ENCODE data around the gene DCAF15. TPM values are rescaled to one million over a fixed set of nuclear protein-coding genes. Genes with fewer than 3 reads are reported as not detected.
"Not testable (repeated sequence)": the region's sequence is repeated elsewhere in the genome, so short reads cannot be mapped to it uniquely, and the experiment has no call there.

Gene DCAF15
- total and polyA plus RNA-seq, 4 donors = 10.9 to 49.9 (median 35.3) TPM

GRCh38 chr19:13914777-13915176 lies 37.5 kb upstream of the DCAF15 start:
- WGBS (ENCODE audit: insufficient coverage) = 83% methylated on average over 1 of the region's 3 CpGs

GRCh38 chr19:13917888-13918406 lies 34.4 kb upstream of the DCAF15 start:
- H3K36me3 ChIP-seq (ENCODE audit: control insufficient read depth, insufficient read depth, low read length) = peaks cover 88% of the 10 kb centered on the region
- DNase-seq (ENCODE audit: low read depth in 4 of 6, low spot score in 6 of 6) = no peak
- H3K27me3 ChIP-seq (ENCODE audit: control insufficient read depth, insufficient read depth, low read length) = no peaks in the 10 kb centered on the region
- 92% methylated on average over 12 of the region's 14 CpGs for WGBS (ENCODE audit: insufficient coverage)
- peaks cover 3% of the 10 kb centered on the region for H3K4me1 ChIP-seq (ENCODE audit: control insufficient read depth, insufficient read depth, low read length)
- peaks cover 1% of the 10 kb centered on the region for H3K9me3 ChIP-seq (ENCODE audit: control insufficient read depth, insufficient read depth, low read length)
- H3K27ac ChIP-seq (ENCODE audit: low read depth, low read length) = no peak overlapping the region
- H3K4me3 ChIP-seq (ENCODE audit: low read depth, low read length) = no peak overlapping the region

More at GRCh38 chr19:13914777-13915176, 37.5 kb upstream of the DCAF15 start:
- no peaks in the 10 kb centered on the region for H3K27me3 ChIP-seq (ENCODE audit: control insufficient read depth, insufficient read depth, low read length)
- no peak overlapping the region for H3K27ac ChIP-seq (ENCODE audit: low read depth, low read length)
- H3K4me1 ChIP-seq (ENCODE audit: control insufficient read depth, insufficient read depth, low read length) = peaks cover 3% of the 10 kb centered on the region
- H3K9me3 ChIP-seq (ENCODE audit: control insufficient read depth, insufficient read depth, low read length) = no peaks in the 10 kb centered on the region
- H3K4me3 ChIP-seq (ENCODE audit: low read depth, low read length) = no peak overlapping the region
- H3K36me3 ChIP-seq (ENCODE audit: control insufficient read depth, insufficient read depth, low read length) = peaks cover 85% of the 10 kb centered on the region
- DNase-seq (ENCODE audit: low read depth in 4 of 6, low spot score in 6 of 6) = no peak

GRCh38 chr19:13918726-13919411 lies 33.4 kb upstream of the DCAF15 start:
- Histone ChIP-seq H3K27me3 (ENCODE audit: control insufficient read depth, insufficient read depth, low read length) (no peaks in the 10 kb centered on the region), H3K36me3 (ENCODE audit: control insufficient read depth, insufficient read depth, low read length) (peaks cover 88% of the 10 kb centered on the region), H3K4me3 (ENCODE audit: low read depth, low read length) (no peak overlapping the region), H3K27ac (ENCODE audit: low read depth, low read length) (no peak overlapping the region), H3K4me1 (ENCODE audit: control insufficient read depth, insufficient read depth, low read length) (peaks cover 3% of the 10 kb centered on the region), H3K9me3 (ENCODE audit: control insufficient read depth, insufficient read depth, low read length) (peaks cover 1% of the 10 kb centered on the region)
- WGBS (ENCODE audit: insufficient coverage) = 91% methylated on average over 25 of the region's 34 CpGs
- DNase-seq (ENCODE audit: low read depth in 4 of 6, low spot score in 6 of 6) = no peak

GRCh38 chr19:13920524-13920923 lies 31.8 kb upstream of the DCAF15 start:
- 99% methylated on average over 11 of the region's 11 CpGs for WGBS (ENCODE audit: insufficient coverage)

GRCh38 chr19:13920940-13921747 lies 31.2 kb upstream of the DCAF15 start:
- WGBS (ENCODE audit: insufficient coverage) = 53% methylated on average over 2 of the region's 2 CpGs
- peaks cover 3% of the 10 kb centered on the region for H3K4me1 ChIP-seq (ENCODE audit: control insufficient read depth, insufficient read depth, low read length)
- DNase-seq (ENCODE audit: low read depth in 4 of 6, low spot score in 6 of 6) = peak in 2 of 6 donors; percentile 49 to 78
- no peaks in the 10 kb centered on the region for H3K27me3 ChIP-seq (ENCODE audit: control insufficient read depth, insufficient read depth, low read length)
- H3K36me3 ChIP-seq (ENCODE audit: control insufficient read depth, insufficient read depth, low read length) = peaks cover 85% of the 10 kb centered on the region
- no peak overlapping the region for H3K4me3 ChIP-seq (ENCODE audit: low read depth, low read length)
- no peak overlapping the region for H3K27ac ChIP-seq (ENCODE audit: low read depth, low read length)
- peaks cover 1% of the 10 kb centered on the region for H3K9me3 ChIP-seq (ENCODE audit: control insufficient read depth, insufficient read depth, low read length)

More at GRCh38 chr19:13920524-13920923, 31.8 kb upstream of the DCAF15 start:
- no peak for DNase-seq (ENCODE audit: low read depth in 4 of 6, low spot score in 6 of 6)
- Histone ChIP-seq H3K4me3 (ENCODE audit: low read depth, low read length) (no peak overlapping the region), H3K9me3 (ENCODE audit: control insufficient read depth, insufficient read depth, low read length) (peaks cover 1% of the 10 kb centered on the region), H3K27me3 (ENCODE audit: control insufficient read depth, insufficient read depth, low read length) (no peaks in the 10 kb centered on the region), H3K36me3 (ENCODE audit: control insufficient read depth, insufficient read depth, low read length) (peaks cover 89% of the 10 kb centered on the region), H3K4me1 (ENCODE audit: control insufficient read depth, insufficient read depth, low read length) (peaks cover 3% of the 10 kb centered on the region), H3K27ac (ENCODE audit: low read depth, low read length) (no peak overlapping the region)

- H3K27me3 ChIP-seq (ENCODE audit: control insufficient read depth, insufficient read depth, low read length); H3K9me3 ChIP-seq (ENCODE audit: control insufficient read depth, insufficient read depth, low read length); DNase-seq (ENCODE audit: low read depth in 4 of 6, low spot score in 6 of 6); H3K4me3 ChIP-seq (ENCODE audit: low read depth, low read length); H3K27ac ChIP-seq (ENCODE audit: low read depth, low read length); H3K4me1 ChIP-seq (ENCODE audit: control insufficient read depth, insufficient read depth, low read length): not testable (repeated sequence)
- H3K36me3 ChIP-seq (ENCODE audit: control insufficient read depth, insufficient read depth, low read length) = peaks cover 91% of the 10 kb centered on the region
- WGBS (ENCODE audit: insufficient coverage) = 96% methylated on average over 3 of the region's 6 CpGs
Measured at GRCh38 chr19:13922118-13922517, 30.2 kb upstream of the DCAF15 start.

GRCh38 chr19:13923194-13923987 lies 28.9 kb upstream of the DCAF15 start:
- WGBS (ENCODE audit: insufficient coverage) = 95% methylated on average over 28 of the region's 28 CpGs
- H3K9me3 ChIP-seq (ENCODE audit: control insufficient read depth, insufficient read depth, low read length) = peaks cover 1% of the 10 kb centered on the region
- H3K4me3 ChIP-seq (ENCODE audit: low read depth, low read length) = no peak overlapping the region
- no peaks in the 10 kb centered on the region for H3K4me1 ChIP-seq (ENCODE audit: control insufficient read depth, insufficient read depth, low read length)
- peaks cover 93% of the 10 kb centered on the region for H3K36me3 ChIP-seq (ENCODE audit: control insufficient read depth, insufficient read depth, low read length)
- no peaks in the 10 kb centered on the region for H3K27me3 ChIP-seq (ENCODE audit: control insufficient read depth, insufficient read depth, low read length)
- DNase-seq (ENCODE audit: low read depth in 4 of 6, low spot score in 6 of 6) = no peak
- H3K27ac ChIP-seq (ENCODE audit: low read depth, low read length) = no peak overlapping the region

GRCh38 chr19:13926010-13926409 lies 26.3 kb upstream of the DCAF15 start:
- Histone ChIP-seq H3K4me1 (ENCODE audit: control insufficient read depth, insufficient read depth, low read length) (no peaks in the 10 kb centered on the region), H3K27me3 (ENCODE audit: control insufficient read depth, insufficient read depth, low read length) (no peaks in the 10 kb centered on the region), H3K36me3 (ENCODE audit: control insufficient read depth, insufficient read depth, low read length) (peaks cover 87% of the 10 kb centered on the region), H3K27ac (ENCODE audit: low read depth, low read length) (no peak overlapping the region), H3K4me3 (ENCODE audit: low read depth, low read length) (no peak overlapping the region), H3K9me3 (ENCODE audit: control insufficient read depth, insufficient read depth, low read length) (no peaks in the 10 kb centered on the region)
- no peak for DNase-seq (ENCODE audit: low read depth in 4 of 6, low spot score in 6 of 6)
- WGBS (ENCODE audit: insufficient coverage) = 80% methylated on average over 1 of the region's 4 CpGs

- Histone ChIP-seq H3K4me3 (ENCODE audit: low read depth, low read length) (no peak overlapping the region), H3K27ac (ENCODE audit: low read depth, low read length) (no peak overlapping the region), H3K9me3 (ENCODE audit: control insufficient read depth, insufficient read depth, low read length) (no peaks in the 10 kb centered on the region), H3K27me3 (ENCODE audit: control insufficient read depth, insufficient read depth, low read length) (no peaks in the 10 kb centered on the region), H3K36me3 (ENCODE audit: control insufficient read depth, insufficient read depth, low read length) (peaks cover 88% of the 10 kb centered on the region), H3K4me1 (ENCODE audit: control insufficient read depth, insufficient read depth, low read length) (no peaks in the 10 kb centered on the region)
- DNase-seq (ENCODE audit: low read depth in 4 of 6, low spot score in 6 of 6) = no peak
- WGBS (ENCODE audit: insufficient coverage) = 93% methylated on average over 7 of the region's 8 CpGs
Measured at GRCh38 chr19:13926715-13927114, 25.6 kb upstream of the DCAF15 start.
